Activated T-helper 17 cell treated with anti-CD3 and anti-CD28 coated beads, Interleukin-2, amount 50 U/mL, for 72 hours (primary cell): Measurements from ENCODE around the gene CDH15. TPM values are rescaled to one million over a fixed set of nuclear protein-coding genes. Genes with fewer than 3 reads are reported as not detected.

Experiments
- ATAC-seq: fragments of 150-1000 bp; cut with Tn5 transposase; replicated peaks from 2 replicates; pipeline ENCODE4 v1.10.0; 2021; ENCODE audit warnings: mild to moderate bottlenecking, moderate library complexity
- H3K27ac Mint-ChIP-seq: one replicate; pipeline ENCODE4 v1.8.0; 2022; ENCODE audit warnings: mixed read lengths
- H3K27me3 Mint-ChIP-seq: one replicate; pipeline ENCODE4 v1.8.0; 2022; ENCODE audit warnings: mixed read lengths
- H3K36me3 Mint-ChIP-seq: one replicate; pipeline ENCODE4 v1.8.0; 2022; ENCODE audit warnings: low read depth, mild to moderate bottlenecking, mixed read lengths
- H3K4me1 Mint-ChIP-seq: one replicate; pipeline ENCODE4 v1.8.0; 2022; ENCODE audit warnings: mixed read lengths
- H3K4me3 Mint-ChIP-seq: one replicate; pipeline ENCODE4 v1.8.0; 2022; ENCODE audit warnings: mild to moderate bottlenecking, mixed read lengths
- H3K9me3 Mint-ChIP-seq: one replicate; pipeline ENCODE4 v1.8.0; 2022; ENCODE audit warnings: mixed read lengths
- total RNA-seq, 2 donors: library from RNA; stranded (reverse); gene quantifications; one replicate each; pipeline ENCODE4 v1.2.3, GENCODE V29; 2022

CDH15 gene
- total RNA-seq, 2 donors from 2014 or later: 0.15 to 0.37 TPM

DNA sequence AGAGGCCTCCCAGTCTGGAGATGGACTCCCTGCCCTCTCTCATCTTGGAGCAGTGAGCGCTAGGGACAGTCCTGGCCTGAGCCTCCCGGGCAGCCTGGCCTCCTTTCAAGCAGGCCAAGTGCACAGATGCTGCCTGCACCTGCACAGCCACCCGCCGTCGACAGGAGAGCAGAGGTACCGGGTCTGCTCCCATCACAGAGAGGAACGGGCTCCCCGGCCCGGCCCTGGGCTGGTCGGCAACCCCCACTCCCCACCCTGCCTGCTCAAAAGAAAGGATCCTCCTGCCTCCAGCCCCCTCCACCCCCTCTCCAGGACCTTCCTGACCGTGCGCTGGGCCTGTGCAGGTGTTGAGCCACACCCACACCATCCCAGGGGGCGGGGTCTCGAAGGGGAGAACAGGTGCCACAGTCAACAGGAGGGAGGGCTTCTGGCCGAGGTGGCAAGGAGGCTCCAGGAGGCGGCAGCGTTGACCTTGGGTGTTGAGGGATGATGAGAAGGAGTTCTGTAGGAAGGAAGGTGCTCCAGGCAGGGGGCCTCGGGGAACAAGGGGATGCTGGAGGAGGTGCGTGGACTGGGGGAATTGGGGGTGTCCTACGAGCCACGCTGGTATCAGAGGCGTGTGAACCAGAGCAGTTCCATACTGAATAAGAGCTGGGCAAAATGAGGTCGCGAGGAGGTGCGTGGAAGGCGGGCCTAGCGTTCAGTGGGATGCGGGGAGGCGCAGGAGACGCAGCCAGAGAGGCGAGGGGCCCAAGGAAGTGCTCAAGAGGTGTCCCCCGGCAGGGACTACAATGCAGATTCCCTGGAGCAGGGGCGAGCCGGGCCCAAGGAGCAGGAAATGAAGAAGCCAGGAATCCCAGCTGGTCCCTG, 967 bp upstream of the CDH15 start:
- Mint-ChIP-seq H3K9me3 (no peaks in the 10 kb centered on the region), H3K27me3 (peaks cover 4% of the 10 kb centered on the region), H3K4me3 (peak overlapping the region; percentile 69), H3K4me1 (peaks cover 5% of the 10 kb centered on the region), H3K36me3 (no peaks in the 10 kb centered on the region), H3K27ac (peak overlapping the region; percentile 20)
- peak; percentile 1 for ATAC-seq

DNA sequence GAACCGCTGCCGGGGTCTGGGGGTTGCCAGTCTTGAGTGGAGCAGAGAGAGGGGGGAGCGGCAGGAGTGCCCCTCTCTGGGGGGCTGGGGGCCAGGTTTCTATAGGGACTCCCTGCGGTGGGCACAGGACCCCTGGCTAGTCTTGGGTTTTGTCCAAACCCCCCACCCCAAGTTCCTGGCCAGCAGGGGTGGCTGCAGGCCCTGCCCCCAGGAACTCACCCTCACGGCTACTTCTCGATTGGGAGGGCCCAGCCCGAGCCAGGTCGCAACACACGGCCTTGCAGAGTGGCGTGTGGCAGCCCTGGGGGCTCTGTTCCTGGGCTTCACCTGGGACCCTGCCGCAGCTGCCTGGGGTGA, 601 bp downstream of the CDH15 start:
- no peak overlapping the region for H3K4me3 Mint-ChIP-seq
- H3K27ac Mint-ChIP-seq: no peak overlapping the region
- H3K36me3 Mint-ChIP-seq: no peaks in the 10 kb centered on the region
- no peak for ATAC-seq
- H3K27me3 Mint-ChIP-seq: no peaks in the 10 kb centered on the region
- no peaks in the 10 kb centered on the region for H3K9me3 Mint-ChIP-seq
- H3K4me1 Mint-ChIP-seq: peaks cover 5% of the 10 kb centered on the region

DNA sequence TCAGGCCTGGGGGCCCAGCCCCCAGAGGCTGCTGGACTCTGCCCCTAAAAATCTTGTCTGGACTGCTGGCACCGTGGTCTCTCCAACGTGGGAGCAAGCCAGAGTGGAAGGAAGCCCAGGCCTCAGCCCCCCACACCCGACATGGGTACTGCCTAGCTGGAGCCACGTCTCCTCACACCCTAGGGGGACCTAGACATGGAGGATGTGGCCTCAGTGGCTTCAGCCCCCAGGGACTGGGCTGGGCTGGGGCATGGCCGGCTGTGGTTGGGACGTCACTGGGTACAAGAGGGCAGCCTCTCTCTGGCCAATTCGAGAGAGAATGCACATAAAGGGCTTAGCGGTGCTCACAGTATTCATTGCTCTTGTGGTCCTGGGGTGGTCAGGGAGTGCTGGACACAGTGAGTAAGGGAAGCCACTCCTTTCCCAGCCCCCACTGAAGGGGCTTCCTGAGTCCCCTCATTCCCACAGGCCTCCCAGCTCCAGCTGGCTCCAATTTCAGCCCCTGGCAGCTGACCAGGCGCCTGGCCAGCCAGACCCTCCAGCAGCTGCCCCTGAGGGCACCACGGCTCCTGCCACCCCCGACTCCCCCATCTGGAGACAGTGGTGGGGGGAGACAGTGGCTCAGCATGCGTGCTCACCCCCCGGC, 1.1 kb downstream of the CDH15 start:
- Mint-ChIP-seq H3K27ac (no peak overlapping the region), H3K4me3 (no peak overlapping the region), H3K36me3 (no peaks in the 10 kb centered on the region), H3K27me3 (no peaks in the 10 kb centered on the region), H3K9me3 (no peaks in the 10 kb centered on the region), H3K4me1 (peaks cover 5% of the 10 kb centered on the region)
- no peak for ATAC-seq

DNA sequence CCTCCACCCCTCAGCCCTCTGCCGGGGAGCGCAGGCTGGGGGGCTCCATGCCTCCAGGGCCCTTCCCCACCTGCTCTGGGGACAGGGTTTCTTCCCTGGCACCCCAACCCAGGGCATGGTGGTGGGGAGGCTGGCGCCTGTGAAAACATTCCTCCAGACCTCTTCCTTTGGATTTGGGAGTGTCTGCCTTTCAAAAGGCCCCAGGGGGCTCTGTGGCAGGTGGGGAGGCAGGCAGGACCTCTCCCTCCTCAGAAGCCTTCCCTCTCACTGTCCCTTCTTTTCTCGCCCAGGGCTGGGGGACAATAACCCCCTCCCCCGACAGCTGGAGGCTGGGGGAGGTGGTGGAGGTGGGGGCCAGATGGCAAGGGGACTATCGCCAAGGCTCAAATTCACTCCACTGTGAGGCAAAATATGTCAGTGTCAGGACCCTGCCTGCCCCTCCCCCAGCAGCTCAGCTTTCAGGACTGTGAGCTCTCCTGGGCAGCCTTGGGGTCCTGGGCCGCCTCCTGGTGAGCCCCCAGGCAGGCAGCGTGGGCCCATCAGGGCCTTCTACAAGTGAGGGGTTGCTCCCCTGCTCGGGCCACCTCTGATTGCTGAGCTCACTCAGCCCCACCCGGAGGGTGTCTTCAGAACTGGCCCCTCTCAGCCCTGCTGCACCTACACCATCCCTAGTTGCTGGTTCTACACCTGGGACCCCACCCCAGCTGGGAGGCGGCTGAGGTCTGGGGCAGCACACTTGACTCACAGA, 1.8 kb downstream of the CDH15 start:
- Mint-ChIP-seq H3K4me3 (no peak overlapping the region), H3K4me1 (peaks cover 5% of the 10 kb centered on the region), H3K27ac (no peak overlapping the region), H3K9me3 (no peaks in the 10 kb centered on the region), H3K27me3 (no peaks in the 10 kb centered on the region), H3K36me3 (no peaks in the 10 kb centered on the region)
- no peak for ATAC-seq

DNA sequence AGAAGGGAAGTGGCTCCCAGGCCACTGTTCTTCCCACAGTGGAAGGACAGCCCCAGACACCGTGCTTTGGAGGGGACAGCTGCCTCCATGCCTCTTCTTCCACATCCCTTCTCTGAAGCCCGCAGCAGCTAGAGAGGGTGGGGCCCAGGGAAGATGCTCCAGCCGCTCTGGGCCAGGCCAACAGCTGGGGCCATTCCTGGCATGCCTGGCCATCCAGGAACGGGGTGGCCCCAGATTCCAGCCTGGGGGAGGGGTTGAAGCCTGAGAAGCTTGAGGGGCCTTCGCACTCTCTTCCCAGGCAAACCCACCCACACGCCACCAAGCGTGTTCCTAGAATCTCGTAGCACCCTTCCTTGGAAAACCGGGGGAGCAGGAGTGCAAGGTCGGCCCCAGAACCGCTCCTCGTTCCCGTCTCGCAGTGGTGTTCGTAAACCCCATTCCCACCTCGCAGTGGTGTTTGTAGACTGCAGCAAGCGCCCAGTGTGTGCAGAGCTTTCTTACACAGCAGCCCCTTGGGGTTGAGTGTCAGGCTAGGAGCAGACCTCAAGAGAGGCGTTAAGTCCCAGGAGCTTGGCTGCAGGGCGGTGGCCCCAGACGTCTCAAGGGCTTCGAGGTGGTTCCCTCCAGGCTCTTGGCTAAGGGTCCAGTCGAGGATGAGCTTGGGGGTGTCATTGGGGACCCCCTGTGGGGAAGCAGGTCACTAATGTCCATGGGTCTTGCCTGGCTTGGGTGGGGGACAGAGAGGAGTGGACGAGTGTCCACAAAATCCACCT, 2.7 kb downstream of the CDH15 start:
- Mint-ChIP-seq H3K4me1 (peaks cover 5% of the 10 kb centered on the region), H3K27me3 (no peaks in the 10 kb centered on the region), H3K27ac (no peak overlapping the region), H3K36me3 (no peaks in the 10 kb centered on the region), H3K9me3 (no peaks in the 10 kb centered on the region), H3K4me3 (no peak overlapping the region)
- no peak for ATAC-seq

DNA sequence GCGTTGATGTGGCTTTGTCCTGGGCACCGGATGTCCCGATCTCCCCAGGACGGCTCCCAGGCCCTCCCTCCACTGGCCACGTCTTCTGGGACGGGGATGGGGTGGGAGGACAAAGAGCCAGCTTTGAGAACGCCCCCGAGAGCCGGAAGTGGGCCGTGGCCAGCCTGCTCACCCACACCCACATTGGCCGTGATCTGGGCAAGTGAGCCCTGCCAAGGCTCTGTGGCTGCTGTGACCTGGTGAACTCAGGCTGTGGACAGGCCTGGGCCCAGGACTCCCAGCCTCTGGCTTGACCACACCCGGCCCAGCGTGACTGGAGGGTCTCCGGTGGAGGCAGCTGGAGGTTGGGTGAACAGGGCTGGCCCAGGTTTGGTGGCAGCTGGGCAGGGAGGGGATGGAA, 3.3 kb downstream of the CDH15 start:
- Mint-ChIP-seq H3K4me1 (peaks cover 5% of the 10 kb centered on the region), H3K4me3 (no peak overlapping the region), H3K36me3 (no peaks in the 10 kb centered on the region), H3K27me3 (no peaks in the 10 kb centered on the region), H3K27ac (no peak overlapping the region), H3K9me3 (no peaks in the 10 kb centered on the region)
- ATAC-seq: no peak

DNA sequence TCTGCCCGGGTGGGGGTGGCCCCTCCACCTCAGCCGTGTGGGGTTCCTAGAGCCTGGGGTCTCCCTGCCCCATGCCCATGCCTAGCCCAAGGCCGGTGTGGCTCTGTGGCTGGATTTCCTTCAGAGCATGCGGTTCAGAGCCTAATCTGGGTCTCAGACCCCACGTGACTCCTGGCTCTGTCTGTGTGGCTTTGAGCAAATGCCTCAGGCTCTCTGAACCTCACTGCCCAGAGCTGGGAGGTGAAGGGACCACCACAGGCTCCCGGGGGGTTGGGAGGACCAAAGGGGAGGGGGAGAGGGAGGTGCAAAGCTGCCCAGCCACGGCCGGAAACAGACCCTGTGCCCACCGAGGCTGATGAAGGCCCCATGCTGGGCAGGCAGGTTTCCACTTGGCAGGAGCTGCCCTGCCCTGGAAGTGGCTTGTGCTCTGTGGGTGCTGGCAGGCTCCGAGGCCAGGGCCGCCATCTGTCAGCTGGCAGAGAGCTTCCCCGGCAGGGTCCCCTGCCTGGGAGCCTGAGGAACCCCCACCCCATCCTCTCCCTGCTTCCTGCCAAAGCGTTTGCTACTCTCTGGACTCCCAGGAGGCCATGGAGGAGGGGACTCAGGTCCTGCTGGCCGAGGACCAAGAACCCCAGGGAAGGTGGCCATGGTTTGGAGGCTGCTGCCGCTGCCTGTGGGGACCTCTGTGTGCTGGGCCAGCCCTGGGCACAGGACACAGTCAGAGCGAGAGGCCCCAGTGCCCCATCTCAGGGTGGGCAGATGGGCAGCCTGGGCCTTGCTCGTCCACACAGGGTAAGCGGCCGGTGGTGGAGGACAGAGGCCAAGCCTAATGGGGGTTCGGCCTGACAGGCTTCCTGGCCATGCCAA, 4.0 kb downstream of the CDH15 start:
- Mint-ChIP-seq H3K27me3 (no peaks in the 10 kb centered on the region), H3K27ac (no peak overlapping the region), H3K9me3 (no peaks in the 10 kb centered on the region), H3K4me1 (peaks cover 4% of the 10 kb centered on the region), H3K36me3 (no peaks in the 10 kb centered on the region), H3K4me3 (no peak overlapping the region)
- no peak for ATAC-seq

DNA sequence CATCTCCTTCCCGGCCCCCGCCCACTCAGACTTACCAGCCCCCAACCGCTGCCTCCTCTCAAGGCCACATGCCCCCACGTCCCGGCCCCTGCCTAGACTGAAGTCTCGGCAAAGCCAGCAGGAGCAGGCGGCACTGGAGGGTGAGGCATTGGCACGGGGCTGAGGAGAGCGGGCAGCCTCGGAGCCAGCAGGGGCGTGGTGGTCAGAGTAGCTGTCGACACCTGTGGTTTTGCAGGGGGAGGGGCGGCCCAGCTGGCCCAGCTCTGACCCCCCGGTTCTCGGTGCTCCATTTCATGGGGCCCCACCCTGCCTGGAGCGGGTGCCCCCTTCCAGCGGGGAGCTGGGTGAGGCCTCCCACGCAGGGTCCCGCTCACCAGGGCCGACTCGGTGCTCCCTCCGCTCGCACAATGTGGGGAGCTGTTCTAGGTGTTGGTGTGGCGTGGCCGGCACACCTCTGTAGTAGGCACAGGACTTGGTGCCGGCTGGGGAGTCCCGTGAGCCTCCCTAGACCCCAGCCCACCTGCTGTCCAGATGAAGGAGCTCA, 4.7 kb downstream of the CDH15 start:
- H3K4me1 Mint-ChIP-seq: no peaks in the 10 kb centered on the region
- H3K4me3 Mint-ChIP-seq: no peak overlapping the region
- no peak for ATAC-seq
- H3K9me3 Mint-ChIP-seq: no peaks in the 10 kb centered on the region
- no peaks in the 10 kb centered on the region for H3K27me3 Mint-ChIP-seq
- no peaks in the 10 kb centered on the region for H3K36me3 Mint-ChIP-seq
- H3K27ac Mint-ChIP-seq: no peak overlapping the region

DNA sequence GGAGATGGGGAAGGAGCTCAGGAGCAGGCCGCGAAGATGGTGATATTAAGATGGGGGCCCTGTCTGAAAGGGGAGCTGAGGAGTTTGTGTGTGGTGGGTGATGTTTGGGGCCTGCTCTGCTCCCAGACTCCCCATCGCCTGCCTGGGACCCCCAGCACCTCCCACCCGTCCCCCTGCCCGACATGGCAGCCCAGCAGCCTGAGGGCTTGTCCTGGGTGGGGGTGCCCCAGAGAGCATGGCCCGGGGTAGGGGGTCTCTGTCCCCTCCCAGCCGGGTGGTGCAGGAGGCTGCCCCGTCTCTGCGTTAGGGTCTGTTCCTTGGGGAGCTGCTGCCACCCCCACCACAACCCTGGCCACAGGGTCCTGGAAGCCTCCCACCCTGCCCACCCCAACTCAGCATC, 5.2 kb downstream of the CDH15 start:
- no peaks in the 10 kb centered on the region for H3K4me1 Mint-ChIP-seq
- H3K36me3 Mint-ChIP-seq: no peaks in the 10 kb centered on the region
- no peaks in the 10 kb centered on the region for H3K9me3 Mint-ChIP-seq
- H3K27me3 Mint-ChIP-seq: no peaks in the 10 kb centered on the region
- H3K4me3 Mint-ChIP-seq: no peak overlapping the region
- no peak overlapping the region for H3K27ac Mint-ChIP-seq
- no peak for ATAC-seq

DNA sequence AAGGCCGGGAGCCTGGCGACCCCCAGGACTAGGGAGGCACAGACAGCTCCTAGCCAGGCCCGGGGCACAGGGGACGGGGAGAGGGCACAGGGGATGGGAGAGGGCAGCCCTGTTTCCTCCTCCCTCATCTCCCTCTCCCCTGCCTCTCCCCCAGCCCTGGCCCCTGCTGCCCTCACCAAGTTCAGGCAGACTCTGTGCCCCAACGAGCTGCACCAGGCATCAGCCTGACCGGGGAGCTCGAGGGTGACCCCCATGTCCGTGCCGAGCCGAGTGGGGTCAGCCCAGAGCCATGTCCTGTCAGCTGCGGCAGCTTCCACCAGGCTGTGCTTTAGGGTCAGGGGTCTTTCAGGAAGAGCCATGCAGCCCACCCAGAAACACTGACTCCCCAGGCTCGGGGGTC, 6.0 kb downstream of the CDH15 start:
- H3K27ac Mint-ChIP-seq: no peak overlapping the region
- H3K27me3 Mint-ChIP-seq: no peaks in the 10 kb centered on the region
- no peaks in the 10 kb centered on the region for H3K4me1 Mint-ChIP-seq
- H3K9me3 Mint-ChIP-seq: no peaks in the 10 kb centered on the region
- H3K36me3 Mint-ChIP-seq: no peaks in the 10 kb centered on the region
- H3K4me3 Mint-ChIP-seq: no peak overlapping the region
- ATAC-seq: no peak

DNA sequence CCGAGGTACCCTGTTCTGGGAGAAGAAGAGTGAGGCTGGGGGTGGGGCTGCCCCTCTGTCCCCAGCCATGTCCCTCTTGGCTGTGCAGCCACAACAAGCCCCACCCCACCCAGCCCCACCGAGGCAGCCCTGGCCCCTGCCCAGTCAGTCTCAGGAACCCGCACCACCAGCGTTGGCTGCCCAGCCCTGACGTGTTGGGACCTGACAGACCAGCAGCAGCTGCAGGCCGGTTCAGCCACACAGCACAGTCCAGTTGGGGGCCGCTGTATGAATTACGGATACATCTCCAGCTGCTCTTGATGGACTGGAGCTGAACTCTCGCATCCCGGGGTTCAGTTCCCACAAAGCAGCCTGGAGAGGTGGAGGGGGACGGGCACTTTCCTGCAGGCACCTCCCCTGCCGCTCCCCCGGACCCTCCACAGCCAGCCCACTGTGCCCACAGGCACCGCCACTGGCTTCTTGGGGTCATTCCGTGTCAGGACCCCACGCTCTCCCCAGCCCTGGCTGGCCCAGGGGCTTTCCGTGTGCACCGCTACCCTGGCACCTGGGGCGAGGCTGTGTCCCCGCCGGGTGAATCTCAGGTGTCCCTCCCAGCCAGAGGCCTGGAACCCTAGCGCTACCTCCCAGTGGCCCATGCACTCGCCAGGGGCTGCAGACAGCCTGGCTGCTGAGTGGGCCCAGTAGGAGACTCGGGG, 7.1 kb downstream of the CDH15 start:
- no peaks in the 10 kb centered on the region for H3K36me3 Mint-ChIP-seq
- no peak for ATAC-seq
- H3K27ac Mint-ChIP-seq: no peak overlapping the region
- H3K4me3 Mint-ChIP-seq: no peak overlapping the region
- no peaks in the 10 kb centered on the region for H3K4me1 Mint-ChIP-seq
- no peaks in the 10 kb centered on the region for H3K27me3 Mint-ChIP-seq
- H3K9me3 Mint-ChIP-seq: no peaks in the 10 kb centered on the region

DNA sequence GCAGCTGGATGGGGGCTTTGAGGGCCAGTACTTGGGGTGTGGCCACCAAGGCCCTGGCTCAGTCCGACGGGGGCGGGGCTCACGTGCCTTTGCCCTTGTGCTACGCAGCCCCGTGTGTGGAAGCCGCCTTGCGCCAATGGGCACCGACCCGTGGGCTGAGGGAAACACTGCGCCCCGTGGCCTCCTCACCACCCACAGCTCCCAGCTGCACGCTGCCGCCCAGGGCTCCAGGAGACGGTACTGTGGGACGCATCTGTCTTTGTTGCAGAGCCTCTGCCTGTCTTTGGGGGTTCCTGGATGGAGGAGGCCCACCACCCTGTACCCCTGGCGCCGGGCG, 7.6 kb downstream of the CDH15 start:
- Mint-ChIP-seq H3K9me3 (no peaks in the 10 kb centered on the region), H3K27ac (no peak overlapping the region), H3K27me3 (no peaks in the 10 kb centered on the region), H3K36me3 (no peaks in the 10 kb centered on the region), H3K4me1 (no peaks in the 10 kb centered on the region), H3K4me3 (no peak overlapping the region)
- no peak for ATAC-seq

DNA sequence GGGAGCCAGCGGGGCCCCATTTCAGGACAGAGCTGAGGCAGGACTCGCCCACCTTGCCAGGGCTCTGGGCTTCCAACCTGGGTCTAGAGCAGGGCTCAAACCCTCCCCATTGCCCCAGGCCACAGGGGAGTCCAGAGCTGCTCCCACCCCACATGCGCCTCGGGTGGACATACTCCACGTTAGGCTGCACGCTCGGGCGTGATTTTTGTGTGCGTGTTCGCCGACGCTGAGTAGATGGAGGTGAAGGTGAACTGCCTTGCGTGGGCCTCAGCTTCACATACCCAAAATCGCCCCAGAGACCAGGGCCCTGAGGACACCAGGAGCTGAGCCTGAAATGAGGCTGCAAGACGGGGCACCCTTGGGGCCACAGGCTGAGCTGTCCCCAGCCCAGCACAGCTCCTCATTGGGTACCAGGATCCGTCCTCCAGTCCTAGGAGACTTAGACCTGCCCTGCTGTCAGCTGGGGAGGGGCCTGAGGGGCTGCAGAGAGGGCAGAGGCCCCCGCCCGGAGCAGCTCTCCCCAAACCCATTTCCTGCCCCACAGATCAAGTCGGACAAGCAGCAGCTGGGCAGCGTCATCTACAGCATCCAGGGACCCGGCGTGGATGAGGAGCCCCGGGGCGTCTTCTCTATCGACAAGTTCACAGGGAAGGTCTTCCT, 8.2 kb downstream of the CDH15 start:
- H3K4me3 Mint-ChIP-seq: no peak overlapping the region
- ATAC-seq: no peak
- H3K27me3 Mint-ChIP-seq: no peaks in the 10 kb centered on the region
- no peaks in the 10 kb centered on the region for H3K9me3 Mint-ChIP-seq
- H3K27ac Mint-ChIP-seq: no peak overlapping the region
- no peaks in the 10 kb centered on the region for H3K4me1 Mint-ChIP-seq
- H3K36me3 Mint-ChIP-seq: no peaks in the 10 kb centered on the region
